AG04450 (cell line): ENCODE data around the gene LRMDA. TPM values are rescaled to one million over a fixed set of nuclear protein-coding genes. Genes with fewer than 3 reads are reported as not detected.

Experiments
- CTCF ChIA-PET: fragments of 300-600, 350-600 bp; formaldehyde crosslinking; extraction: SDS; loops from one replicate; lab custom pipeline; 2022; ENCODE audit warnings: antibody characterized with exemption, inconsistent platforms; lab: Charles Lee
- POLR2A ChIA-PET: fragments of 350-600 bp; formaldehyde crosslinking; extraction: SDS; loops from one replicate; lab custom pipeline; 2021; ENCODE audit warnings: antibody characterized with exemption, inconsistent platforms; lab: Yijun Ruan, JAX
- DNase-seq: peaks from one replicate; pipeline ENCODE4 v3.0.0-alpha.2; 2011; ENCODE audit warnings: low read depth, low spot score
- H3K27ac ChIP-seq: one replicate; pipeline ENCODE4 v1.5.1; 2012; ENCODE audit warnings: low read depth, low read length, control low read depth
- H3K27me3 ChIP-seq: one replicate; pipeline ENCODE4 v1.6.0; 2012; ENCODE audit warnings: low read length; ENCODE audit not compliant: control insufficient read depth, insufficient read depth
- H3K4me3 ChIP-seq: 2 replicates; pipeline ENCODE4 v1.5.1; 2011; ENCODE audit warnings: mild to moderate bottlenecking, low read depth, low read length, control low read depth
- H3K9me3 ChIP-seq: 2 replicates; pipeline ENCODE4 v1.5.1; 2012; ENCODE audit warnings: low read length; ENCODE audit not compliant: control insufficient read depth, insufficient read depth
- polyA plus RNA-seq: library from polyadenylated mRNA; depleted of rRNA; stranded (reverse); fragments of >200 nt; gene quantifications from 2 replicates; pipeline ENCODE4 v1.2.3, GENCODE V29; 2011
- TF ChIP-seq, protein P1 (sequence below): IDR thresholded peaks from 2 replicates; pipeline ENCODE4 v1.5.1; 2011; ENCODE audit warnings: low read depth, low read length, control low read depth, inconsistent platforms

Gene LRMDA
- polyA plus RNA-seq, 1 experiment, result 0.12 TPM

DNA sequence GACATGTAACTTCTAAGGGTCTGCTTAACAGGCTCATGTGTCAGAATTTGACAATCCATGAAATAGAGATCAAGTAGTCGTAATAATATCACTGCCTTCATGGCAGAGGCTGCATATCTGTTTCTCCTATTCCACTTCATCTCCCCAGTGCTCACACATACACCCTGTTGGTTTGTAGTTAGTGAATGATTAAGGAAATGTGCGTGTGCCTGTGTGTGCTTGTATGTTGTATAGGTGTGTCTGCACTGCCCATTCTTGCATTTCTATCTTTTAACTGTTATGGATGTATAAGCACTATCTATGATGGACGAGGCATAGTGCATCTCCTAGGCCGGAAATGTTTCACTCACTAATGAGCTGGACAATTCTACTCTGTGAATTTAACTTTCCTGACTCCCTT is 985.2 kb downstream of the LRMDA start:
- H3K9me3 ChIP-seq, result no peaks in the 10 kb centered on the region; the same call in 1 of the 2 replicates
- ChIA-PET POLR2A (no interaction called here), CTCF (no interaction called here)
- DNase-seq, result no peak
- H3K27me3 ChIP-seq, result no peaks in the 10 kb centered on the region
- TF ChIP-seq, protein P1, sequence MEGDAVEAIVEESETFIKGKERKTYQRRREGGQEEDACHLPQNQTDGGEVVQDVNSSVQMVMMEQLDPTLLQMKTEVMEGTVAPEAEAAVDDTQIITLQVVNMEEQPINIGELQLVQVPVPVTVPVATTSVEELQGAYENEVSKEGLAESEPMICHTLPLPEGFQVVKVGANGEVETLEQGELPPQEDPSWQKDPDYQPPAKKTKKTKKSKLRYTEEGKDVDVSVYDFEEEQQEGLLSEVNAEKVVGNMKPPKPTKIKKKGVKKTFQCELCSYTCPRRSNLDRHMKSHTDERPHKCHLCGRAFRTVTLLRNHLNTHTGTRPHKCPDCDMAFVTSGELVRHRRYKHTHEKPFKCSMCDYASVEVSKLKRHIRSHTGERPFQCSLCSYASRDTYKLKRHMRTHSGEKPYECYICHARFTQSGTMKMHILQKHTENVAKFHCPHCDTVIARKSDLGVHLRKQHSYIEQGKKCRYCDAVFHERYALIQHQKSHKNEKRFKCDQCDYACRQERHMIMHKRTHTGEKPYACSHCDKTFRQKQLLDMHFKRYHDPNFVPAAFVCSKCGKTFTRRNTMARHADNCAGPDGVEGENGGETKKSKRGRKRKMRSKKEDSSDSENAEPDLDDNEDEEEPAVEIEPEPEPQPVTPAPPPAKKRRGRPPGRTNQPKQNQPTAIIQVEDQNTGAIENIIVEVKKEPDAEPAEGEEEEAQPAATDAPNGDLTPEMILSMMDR, result no peak
- H3K27ac ChIP-seq, result no peak overlapping the region
- no peak overlapping the region for H3K4me3 ChIP-seq

DNA sequence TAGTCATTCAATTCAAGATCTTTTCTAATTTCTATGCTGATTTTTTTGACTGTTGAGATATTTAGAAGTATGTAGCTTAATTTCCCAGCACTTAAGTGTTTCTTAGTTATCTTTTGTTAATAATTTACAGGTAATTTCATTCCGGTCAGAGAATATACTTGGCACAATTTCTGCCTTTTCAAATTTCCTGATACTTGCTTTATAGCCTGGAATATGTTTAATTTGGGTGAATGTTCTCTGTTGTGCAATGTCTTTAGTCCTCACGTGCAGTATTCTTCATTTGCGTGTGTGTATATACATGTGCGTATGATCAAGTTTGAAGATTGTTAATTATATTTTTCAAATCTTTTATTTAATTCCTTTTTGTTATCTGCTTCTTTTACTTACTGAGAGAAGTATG is 989.3 kb downstream of the LRMDA start:
- Histone ChIP-seq H3K27ac (no peak overlapping the region), H3K27me3 (no peaks in the 10 kb centered on the region), H3K4me3 (no peak overlapping the region), H3K9me3 (no peaks in the 10 kb centered on the region)
- ChIA-PET POLR2A (no interaction called here), CTCF (no interaction called here)
- TF ChIP-seq, protein P1, result no peak
- no peak for DNase-seq

DNA sequence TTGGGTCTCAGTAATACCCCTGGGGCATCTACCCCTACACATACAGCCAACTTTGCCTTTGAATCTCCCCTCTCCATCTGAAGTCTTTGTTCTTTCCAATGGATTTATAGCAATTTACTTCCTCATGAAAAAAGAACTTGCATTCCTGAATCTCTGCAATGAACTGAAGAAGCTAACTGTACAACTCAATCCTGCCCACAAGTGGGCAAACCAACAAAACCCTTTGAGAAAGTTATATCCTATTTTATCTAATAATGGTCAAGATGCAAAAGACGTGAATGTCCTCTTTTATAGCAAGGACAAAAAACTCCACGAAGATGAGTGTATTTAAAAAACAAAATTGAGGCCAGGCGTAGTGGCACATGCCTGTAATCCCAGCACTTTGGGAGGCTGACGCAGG is 991.3 kb downstream of the LRMDA start:
- Histone ChIP-seq H3K27me3 (no peaks in the 10 kb centered on the region), H3K9me3 (no peaks in the 10 kb centered on the region), H3K4me3 (no peak overlapping the region), H3K27ac (no peak overlapping the region)
- POLR2A ChIA-PET, result no interaction called here
- CTCF ChIA-PET, result no interaction called here
- DNase-seq, result no peak
- TF ChIP-seq, protein P1, result peak; percentile 37

DNA sequence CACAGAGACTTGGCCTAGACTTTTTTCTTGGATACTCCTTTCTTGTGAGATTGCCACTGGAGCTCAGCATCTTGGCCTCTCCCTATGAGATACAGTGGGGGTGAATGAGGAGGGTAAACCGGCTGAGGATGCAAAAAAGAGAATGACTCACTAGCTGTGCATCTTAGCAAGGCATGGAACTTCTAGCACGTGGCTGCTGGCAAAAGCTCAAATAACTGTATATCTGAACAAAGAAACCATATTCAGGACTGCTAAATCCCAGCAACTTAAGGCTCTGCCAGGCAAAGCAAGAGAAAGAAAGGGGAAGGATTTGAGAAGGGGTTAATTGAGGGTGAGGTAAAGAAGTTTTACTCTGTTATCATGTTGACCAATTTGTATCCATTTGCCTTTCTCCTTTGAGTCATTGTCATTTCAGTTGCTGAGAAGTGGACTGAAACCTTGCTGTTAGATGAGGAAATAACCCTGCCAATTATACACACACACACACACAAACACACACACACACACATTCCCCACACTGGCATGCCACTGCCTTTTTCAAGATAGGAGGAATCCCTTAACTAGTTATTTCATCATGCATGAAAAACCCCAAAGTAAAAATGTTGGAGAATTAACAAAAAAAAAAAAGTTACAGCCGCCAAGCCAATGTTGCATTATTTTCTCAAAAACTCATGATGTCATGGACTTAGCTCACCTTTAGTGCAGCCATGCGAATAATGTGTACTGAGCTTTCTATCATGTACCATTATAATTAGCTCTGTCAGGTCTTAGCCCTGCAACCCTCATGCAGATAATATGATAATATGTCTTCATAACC is 997.3 kb downstream of the LRMDA start:
- POLR2A ChIA-PET, result interaction anchor here (0.6 to 1.0 kb wide), 4 partner anchors 17 to 238 kb away, joined by 3 to 5 read pairs (median 4); no protein-coding TSS in a partner anchor
- CTCF ChIA-PET, result interaction anchor here (0.7 kb wide), 1 partner anchor 351 kb away, joined by 3 read pairs; no protein-coding TSS in a partner anchor
- peak; percentile 91 for DNase-seq
- TF ChIP-seq, protein P1, result no peak
- Histone ChIP-seq H3K4me3 (no peak overlapping the region), H3K27ac (peak overlapping the region; percentile 67), H3K9me3 (no peaks in the 10 kb centered on the region), H3K27me3 (no peaks in the 10 kb centered on the region)
